IMR-90 (cell line): Measurements from ENCODE around the gene SLC35B4. TPM values are rescaled to one million over a fixed set of nuclear protein-coding genes. Genes with fewer than 3 reads are reported as not detected.

ENCODE experiments used
- ATAC-seq: fragments of 200-7000 bp; cut with Tn5 transposase; 2 replicates; pipeline ENCODE4 v1.9.1; 2020; ENCODE audit warnings: low read depth, mild to moderate bottlenecking, moderate library complexity
- BruUV-seq: library from RNA; stranded (reverse); fragments of 400-500 nt; replicated peaks from 2 replicates; lab custom pipeline; 2021; lab: Mats Ljungman, UMichigan
- CTCF ChIA-PET: fragments of 300-600 bp; formaldehyde crosslinking; extraction: SDS; loops from one replicate; lab custom pipeline; 2021; ENCODE audit warnings: antibody characterized with exemption; lab: Yijun Ruan, JAX
- POLR2A ChIA-PET: fragments of 300-600 bp; sonication (Branson Sonifier 250); formaldehyde crosslinking; loops from one replicate; lab custom pipeline; 2022; ENCODE audit warnings: antibody characterized with exemption; ENCODE audit not compliant: unreplicated experiment; lab: Charles Lee
- DNase-seq: peaks from one replicate; pipeline ENCODE4 v3.0.0; 2013
- H2AFZ ChIP-seq: replicated peaks from 2 replicates; pipeline ENCODE3; 2013; ENCODE audit warnings: low read length, mild to moderate bottlenecking; ENCODE audit not compliant: poor library complexity
- H2AK5ac ChIP-seq: 2 replicates; pipeline ENCODE4 v1.6.1; 2013; ENCODE audit warnings: low read depth, low read length, inconsistent platforms
- H2AK9ac ChIP-seq: replicated peaks from 2 replicates; pipeline ENCODE3; 2013; ENCODE audit warnings: mild to moderate bottlenecking, low read depth, low read length, moderate library complexity; ENCODE audit not compliant: poor library complexity
- H2BK120ac ChIP-seq: 2 replicates; pipeline ENCODE4 v1.6.1; 2013; ENCODE audit warnings: low read depth, low read length, inconsistent platforms
- H2BK15ac ChIP-seq: 3 replicates; pipeline ENCODE4 v1.6.1; 2013; ENCODE audit warnings: low read depth, low read length, inconsistent platforms
- H2BK20ac ChIP-seq: 2 replicates; pipeline ENCODE4 v1.6.1; 2013; ENCODE audit warnings: low read depth, mild to moderate bottlenecking, inconsistent platforms, low read length, moderate library complexity
- H2BK5ac ChIP-seq: 2 replicates; pipeline ENCODE4 v1.6.1; 2013; ENCODE audit warnings: mild to moderate bottlenecking, low read depth, low read length, inconsistent platforms; ENCODE audit not compliant: poor library complexity, severe bottlenecking
- H3K14ac ChIP-seq: replicated peaks from 2 replicates; pipeline ENCODE4 v1.6.1; 2013; ENCODE audit warnings: low read depth, low read length, inconsistent platforms
- H3K18ac ChIP-seq: 2 replicates; pipeline ENCODE4 v1.6.1; 2013; ENCODE audit warnings: low read depth, low read length, control low read depth
- H3K23ac ChIP-seq: 2 replicates; pipeline ENCODE4 v1.6.1; 2013; ENCODE audit warnings: low read depth, low read length, inconsistent platforms
- H3K27ac ChIP-seq: 2 replicates; pipeline ENCODE4 v1.5.1; 2013; ENCODE audit warnings: mild to moderate bottlenecking, control low read depth, low read length; ENCODE audit not compliant: insufficient read depth
- H3K27me3 ChIP-seq: 2 replicates; pipeline ENCODE4 v1.6.1; 2013; ENCODE audit warnings: low read length; ENCODE audit not compliant: control insufficient read depth, insufficient read depth
- H3K36me3 ChIP-seq: 2 replicates; pipeline ENCODE4 v1.6.1; 2013; ENCODE audit warnings: low read length, mixed read lengths; ENCODE audit not compliant: control insufficient read depth, insufficient read depth
- H3K4ac ChIP-seq: 2 replicates; pipeline ENCODE4 v1.6.1; 2013; ENCODE audit warnings: low read depth, low read length, inconsistent platforms
- H3K4me1 ChIP-seq: 2 replicates; pipeline ENCODE4 v1.6.1; 2013; ENCODE audit warnings: low read length, mixed read lengths; ENCODE audit not compliant: control insufficient read depth, insufficient read depth
- H3K4me2 ChIP-seq: 2 replicates; pipeline ENCODE4 v1.6.1; 2013; ENCODE audit warnings: low read depth, mild to moderate bottlenecking, control low read depth, low read length, moderate library complexity
- H3K4me3 ChIP-seq: 2 replicates; pipeline ENCODE4 v1.5.1; 2013; ENCODE audit warnings: low read depth, mild to moderate bottlenecking, control low read depth, low read length, moderate library complexity; ENCODE audit not compliant: insufficient read depth
- H3K56ac ChIP-seq: 2 replicates; pipeline ENCODE4 v1.6.1; 2013; ENCODE audit warnings: low read length, inconsistent platforms; ENCODE audit not compliant: insufficient read depth; ENCODE audit errors: extremely low read depth
- H3K79me1 ChIP-seq, 2 experiments: 2 replicates each; pipeline ENCODE4 v1.6.1; 2013; ENCODE audit warnings: low read length in 2 of 2, inconsistent platforms in 1 of 2, low read depth in 1 of 2
- H3K9ac ChIP-seq: 2 replicates; pipeline ENCODE4 v1.6.1; 2013; ENCODE audit warnings: low read depth, low read length, control low read depth
- H3K9me1 ChIP-seq: 2 replicates; pipeline ENCODE4 v1.6.1; 2013; ENCODE audit warnings: low read length, inconsistent platforms; ENCODE audit not compliant: insufficient read depth
- H3K9me3 ChIP-seq: 2 replicates; pipeline ENCODE4 v1.6.1; 2013; ENCODE audit warnings: low read length; ENCODE audit not compliant: control insufficient read depth, insufficient read depth
- H4K20me1 ChIP-seq: 2 replicates; pipeline ENCODE4 v1.6.1; 2013; ENCODE audit warnings: low read length, inconsistent platforms; ENCODE audit not compliant: insufficient read depth
- H4K5ac ChIP-seq: 2 replicates; pipeline ENCODE4 v1.6.1; 2013; ENCODE audit warnings: mild to moderate bottlenecking, low read depth, low read length, control low read depth
- H4K8ac ChIP-seq, 2 experiments: 2 replicates each; pipeline ENCODE4 v1.6.1; 2013; ENCODE audit warnings: low read depth in 2 of 2, low read length in 2 of 2, control low read depth in 1 of 2, inconsistent platforms in 1 of 2
- H4K91ac ChIP-seq: 2 replicates; pipeline ENCODE4 v1.6.1; 2013; ENCODE audit warnings: low read depth, low read length, inconsistent platforms; ENCODE audit not compliant: insufficient read depth
- BHLHE40 ChIP-seq: fragments of 150-350 bp; IDR thresholded peaks from 2 replicates; pipeline ENCODE4 v1.6.1; 2016; ENCODE audit warnings: mild to moderate bottlenecking, low read depth, low read length
- CEBPB ChIP-seq: IDR thresholded peaks from 2 replicates; pipeline ENCODE4 v1.6.1; 2012; ENCODE audit warnings: low read depth, low read length, improper control_type of control experiment
- CHD1 ChIP-seq: IDR thresholded peaks from 2 replicates; pipeline ENCODE4 v1.6.1; 2012; ENCODE audit warnings: low read depth, low read length, improper control_type of control experiment
- CTCF ChIP-seq: conservative IDR thresholded peaks from 2 replicates; pipeline ENCODE4 v1.5.1; 2012; ENCODE audit warnings: mild to moderate bottlenecking, low read depth, low read length, improper control_type of control experiment
- ELK1 ChIP-seq: fragments of 150-350 bp; IDR thresholded peaks from 2 replicates; pipeline ENCODE4 v1.6.1; 2016; ENCODE audit warnings: low read depth, mild to moderate bottlenecking, low read length, moderate library complexity, borderline replicate concordance
- MAFK ChIP-seq: IDR thresholded peaks from 2 replicates; pipeline ENCODE4 v1.6.1; 2012; ENCODE audit warnings: low read depth, low read length, improper control_type of control experiment
- MAZ ChIP-seq: IDR thresholded peaks from 2 replicates; pipeline ENCODE4 v1.6.1; 2012; ENCODE audit warnings: low read depth, mild to moderate bottlenecking, low read length, improper control_type of control experiment, moderate library complexity, borderline replicate concordance
- MXI1 ChIP-seq: IDR thresholded peaks from 2 replicates; pipeline ENCODE4 v1.6.1; 2012; ENCODE audit warnings: low read depth, mild to moderate bottlenecking, low read length, moderate library complexity, borderline replicate concordance
- POLR2A ChIP-seq: IDR thresholded peaks from 2 replicates; pipeline ENCODE4 v1.6.1; 2012; ENCODE audit warnings: mild to moderate bottlenecking, low read depth, low read length
- RAD21 ChIP-seq: IDR thresholded peaks from 2 replicates; pipeline ENCODE4 v1.6.1; 2012; ENCODE audit warnings: low read length, improper control_type of control experiment
- RCOR1 ChIP-seq: IDR thresholded peaks from 2 replicates; pipeline ENCODE4 v1.6.1; 2012; ENCODE audit warnings: mild to moderate bottlenecking, low read length, improper control_type of control experiment; ENCODE audit not compliant: insufficient replicate concordance
- RFX5 ChIP-seq: IDR thresholded peaks from 2 replicates; pipeline ENCODE4 v1.8.0; 2012; ENCODE audit warnings: low read depth, mild to moderate bottlenecking, low read length, moderate library complexity
- SMC3 ChIP-seq: fragments of 150-350 bp; IDR thresholded peaks from 2 replicates; pipeline ENCODE4 v1.6.1; 2016; ENCODE audit warnings: low read depth, mild to moderate bottlenecking, antibody characterized with exemption, low read length, moderate library complexity
- dilution Hi-C: fragments of 300-500 bp; cut with HindIII; formaldehyde crosslinking; loops from one replicate; pipeline ENCODE4 v1.14.3; 2018; ENCODE audit warnings: low sequenced_read_pairs; ENCODE audit not compliant: unreplicated experiment
- in situ Hi-C: fragments of 300-500 bp; cut with MboI; formaldehyde crosslinking; loops from 3 replicates; pipeline ENCODE4 v1.14.3; 2019; ENCODE audit warnings: low sequenced_read_pairs, inconsistent platforms, mixed read lengths
- intact Hi-C: fragments of 100-400 bp; cut with micrococcal nuclease; formaldehyde crosslinking; loops from 2 replicates; pipeline ENCODE4 v1.10.0; 2022
- polyA plus RNA-seq, 3 experiments: library from polyadenylated mRNA; depleted of rRNA; stranded (reverse); fragments of >200 nt; gene quantifications; 2 replicates each; pipeline ENCODE4 v1.2.3, GENCODE V29; 2012; ENCODE audit warnings: low replicate concordance in 1 of 3
- total RNA-seq: library from RNA; depleted of rRNA; stranded (reverse); fragments of >200 nt; gene quantifications from 2 replicates; pipeline ENCODE4 v1.2.3, GENCODE V29; 2012

Gene SLC35B4
- total and polyA plus RNA-seq, 2 of the 4 experiments (the other 2 are of a cell fraction): 10.0 to 15.6 TPM

DNA sequence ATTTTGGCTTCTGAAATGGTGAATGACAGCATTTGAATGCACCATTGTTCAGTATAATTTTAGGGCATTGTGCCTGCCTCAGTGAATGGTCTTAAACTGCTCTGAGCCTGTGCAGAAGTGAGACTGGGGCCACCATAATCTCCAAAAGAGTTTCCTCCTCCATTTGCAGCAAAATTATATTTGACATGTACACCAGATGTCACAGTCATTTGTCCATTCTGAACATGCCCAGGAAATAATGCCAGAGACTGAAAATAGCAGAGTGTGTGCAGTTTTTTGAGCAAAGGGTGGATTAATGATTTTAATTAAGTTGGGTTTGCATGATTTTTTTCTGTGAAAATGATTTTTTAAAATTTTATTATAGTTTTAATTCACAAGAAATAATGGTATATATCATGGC lies 26.4 kb upstream of the SLC35B4 start:
- ATAC-seq: no peak
- Histone ChIP-seq H4K8ac (no peak overlapping the region), H3K36me3 (no peaks in the 10 kb centered on the region), H3K27ac (no peak overlapping the region), H3K14ac (no peak overlapping the region), H3K9me1 (no peaks in the 10 kb centered on the region), H3K4me1 (no peaks in the 10 kb centered on the region), H3K9ac (no peak overlapping the region), H3K18ac (no peak overlapping the region), H3K56ac (no peak overlapping the region), H2AFZ (no peak overlapping the region), H3K4ac (no peak overlapping the region), H3K9me3 (no peaks in the 10 kb centered on the region), H2BK20ac (no peak overlapping the region), H3K23ac (no peak overlapping the region), H2BK15ac (no peak overlapping the region), H2BK5ac (no peak overlapping the region), H3K4me2 (no peak overlapping the region), H4K20me1 (no peaks in the 10 kb centered on the region), H2AK5ac (no peak overlapping the region), H2BK120ac (no peak overlapping the region), H3K27me3 (peaks cover 12% of the 10 kb centered on the region), H2AK9ac (no peak overlapping the region), H4K5ac (no peak overlapping the region), H3K4me3 (no peak overlapping the region), H3K79me1 (no peaks in the 10 kb centered on the region), H4K91ac (no peak overlapping the region)
- CTCF ChIA-PET: no interaction called here
- intact Hi-C loops (no loop called here), in situ Hi-C loops (no loop called here), dilution Hi-C loops (no loop called here)
- DNase-seq: no peak
- TF ChIP-seq SMC3: no peak
- TF ChIP-seq CTCF: no peak
- TF ChIP-seq RCOR1: no peak
- TF ChIP-seq RAD21: no peak
- no peak for TF ChIP-seq MXI1
- no peak for TF ChIP-seq POLR2A
- TF ChIP-seq BHLHE40: no peak
- no peak for TF ChIP-seq MAFK
- TF ChIP-seq CEBPB: no peak
- no peak for TF ChIP-seq CHD1
- TF ChIP-seq ELK1: no peak
- TF ChIP-seq RFX5: no peak
- TF ChIP-seq MAZ: no peak
- BruUV-seq: no TSS peak
- POLR2A ChIA-PET: no interaction called here
